Stimulated activated CD8-positive, alpha-beta memory T cell treated with anti-CD3 and anti-CD28 coated beads, Interleukin-15, amount 100 ng/mL, for 48 hours (primary cell): ENCODE data around the gene RPRD1B.
A peak's percentile ranks its signal among the peaks of the same experiment; 100 is the strongest.
"Not testable (repeated sequence)": the region's sequence is repeated elsewhere in the genome, so short reads cannot be mapped to it uniquely, and the experiment has no call there.

Experiments
- DNase-seq, 2 donors: peaks; one replicate each; pipeline ENCODE4 v3.0.0-alpha.2; 2020; ENCODE audit warnings: low read depth in 2 of 2

RPRD1B gene

GRCh38 chr20:38073307-38074071 is 39.9 kb downstream of the RPRD1B start:
- DNase-seq: no peak

GRCh38 chr20:38075161-38075998 is 41.8 kb downstream of the RPRD1B start:
- no peak for DNase-seq

- DNase-seq: no peak
These were observed 43.0 kb downstream of the RPRD1B start for GRCh38 chr20:38076548-38076947.

- no peak for DNase-seq
These were observed 44.5 kb downstream of the RPRD1B start for GRCh38 chr20:38078084-38078483.

- no peak for DNase-seq
These were observed 45.8 kb downstream of the RPRD1B start for GRCh38 chr20:38079353-38079752.

- DNase-seq: no peak
These were observed 48.0 kb downstream of the RPRD1B start for GRCh38 chr20:38081575-38081974.

- no peak for DNase-seq
These were observed 49.3 kb downstream of the RPRD1B start for GRCh38 chr20:38082894-38083293.

GRCh38 chr20:38083338-38084048 is 49.9 kb downstream of the RPRD1B start:
- no peak for DNase-seq

GRCh38 chr20:38084425-38084951 is 50.9 kb downstream of the RPRD1B start:
- DNase-seq: no peak

- DNase-seq: no peak
These were observed 51.5 kb downstream of the RPRD1B start for GRCh38 chr20:38085026-38085425.

- DNase-seq: no peak
These were observed 56.0 kb downstream of the RPRD1B start for GRCh38 chr20:38089500-38089899.

- no peak for DNase-seq
These were observed 56.5 kb downstream of the RPRD1B start for GRCh38 chr20:38090061-38090460.

- no peak for DNase-seq
These were observed 58.1 kb downstream of the RPRD1B start for GRCh38 chr20:38091441-38092216.

GRCh38 chr20:38092260-38092857 is 58.8 kb downstream of the RPRD1B start:
- no peak for DNase-seq

GRCh38 chr20:38092915-38093314 is 59.4 kb downstream of the RPRD1B start:
- no peak for DNase-seq

- no peak for DNase-seq
These were observed 60.1 kb downstream of the RPRD1B start for GRCh38 chr20:38093641-38094077.

- peak in 1 of 2 donors; percentile 11 for DNase-seq
These were observed 60.9 kb downstream of the RPRD1B start for GRCh38 chr20:38094373-38094891.

GRCh38 chr20:38095017-38095686 is 61.6 kb downstream of the RPRD1B start:
- DNase-seq: no peak

- DNase-seq: no peak
These were observed 65.4 kb downstream of the RPRD1B start for GRCh38 chr20:38098952-38099351.

GRCh38 chr20:38102206-38102605 is 68.7 kb downstream of the RPRD1B start:
- DNase-seq: not testable (repeated sequence)
